Measurements from ENCODE around the gene RNLS.

DNA sequence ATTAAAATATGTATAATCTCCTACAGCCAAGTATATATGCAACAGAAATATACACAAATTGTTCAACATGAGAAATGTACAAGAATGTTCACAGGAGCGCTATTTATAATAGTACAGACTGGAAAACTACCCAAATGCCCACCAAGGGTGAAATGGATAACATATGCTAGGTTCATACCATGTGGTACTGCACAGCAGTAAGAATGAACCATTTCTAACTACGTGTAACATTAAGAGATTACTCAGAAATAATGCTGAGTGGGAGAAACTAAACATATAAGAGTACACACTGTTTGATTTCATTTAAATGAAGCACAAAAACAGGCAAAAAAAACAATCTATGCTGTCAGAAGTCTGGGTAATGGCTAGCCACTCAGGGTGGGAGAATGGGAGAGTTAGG, 45.8 kb downstream of the RNLS start:
- TF ChIP-seq CTCF (conservative IDR thresholded peaks at IDR 0.05; ENCODE audit: low read depth, low read length) (no peak), CEBPB (IDR thresholded peaks at IDR 0.05; ENCODE audit: low read depth, low read length) (no peak), RFX5 (IDR thresholded peaks at IDR 0.05; ENCODE audit: low read depth, low read length) (no peak), RAD21 (IDR thresholded peaks at IDR 0.05; ENCODE audit: low read length) (no peak), BHLHE40 (IDR thresholded peaks at IDR 0.05; ENCODE audit: low read depth, low read length) (no peak), POLR2A (IDR thresholded peaks at IDR 0.05; ENCODE audit: low read depth, low read length) (no peak), SMC3 (IDR thresholded peaks at IDR 0.05; ENCODE audit: low read depth, low read length) (no peak)
- TF ChIP-seq, protein P1, sequence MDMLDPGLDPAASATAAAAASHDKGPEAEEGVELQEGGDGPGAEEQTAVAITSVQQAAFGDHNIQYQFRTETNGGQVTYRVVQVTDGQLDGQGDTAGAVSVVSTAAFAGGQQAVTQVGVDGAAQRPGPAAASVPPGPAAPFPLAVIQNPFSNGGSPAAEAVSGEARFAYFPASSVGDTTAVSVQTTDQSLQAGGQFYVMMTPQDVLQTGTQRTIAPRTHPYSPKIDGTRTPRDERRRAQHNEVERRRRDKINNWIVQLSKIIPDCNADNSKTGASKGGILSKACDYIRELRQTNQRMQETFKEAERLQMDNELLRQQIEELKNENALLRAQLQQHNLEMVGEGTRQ (IDR thresholded peaks at IDR 0.05; ENCODE audit: low read depth, low read length) = no peak
- TF ChIP-seq, protein P2, sequence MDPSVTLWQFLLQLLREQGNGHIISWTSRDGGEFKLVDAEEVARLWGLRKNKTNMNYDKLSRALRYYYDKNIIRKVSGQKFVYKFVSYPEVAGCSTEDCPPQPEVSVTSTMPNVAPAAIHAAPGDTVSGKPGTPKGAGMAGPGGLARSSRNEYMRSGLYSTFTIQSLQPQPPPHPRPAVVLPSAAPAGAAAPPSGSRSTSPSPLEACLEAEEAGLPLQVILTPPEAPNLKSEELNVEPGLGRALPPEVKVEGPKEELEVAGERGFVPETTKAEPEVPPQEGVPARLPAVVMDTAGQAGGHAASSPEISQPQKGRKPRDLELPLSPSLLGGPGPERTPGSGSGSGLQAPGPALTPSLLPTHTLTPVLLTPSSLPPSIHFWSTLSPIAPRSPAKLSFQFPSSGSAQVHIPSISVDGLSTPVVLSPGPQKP (IDR thresholded peaks at IDR 0.05; ENCODE audit: borderline replicate concordance, low read depth, low read length) = no peak

Measured in IMR-90 (cell line).